K562 (cell line): ENCODE results near the gene DCPS. TPM values are rescaled to one million over a fixed set of nuclear protein-coding genes. Genes with fewer than 3 reads are reported as not detected.

ENCODE experiments used
- ATAC-seq: fragments of 200-7000 bp; cut with Tn5 transposase; 3 replicates; pipeline ENCODE4 v1.9.1; 2020; ENCODE audit warnings: moderate library complexity
- BruUV-seq: library from RNA; stranded (reverse); fragments of 400-500 nt; replicated peaks from 2 replicates; lab custom pipeline; 2021; lab: Mats Ljungman, UMichigan
- CTCF ChIA-PET: fragments of 300-600 bp; formaldehyde crosslinking; extraction: SDS; loops from one replicate; lab custom pipeline; 2021; ENCODE audit warnings: low intra/inter-chr PET ratio; lab: Yijun Ruan, JAX
- POLR2A ChIA-PET: fragments of 300-600, 350-650 bp; sonication (Branson Sonifier 250); formaldehyde crosslinking; extraction: SDS; loops from one replicate; lab custom pipeline; 2021; ENCODE audit warnings: antibody characterized with exemption, inconsistent platforms; lab: Yijun Ruan, JAX
- DNase-seq, 4 experiments: peaks; one replicate each; pipeline versions ENCODE4 v3.0.0 to v3.0.0-alpha.2; 2011 to 2018; ENCODE audit warnings: low spot score in 3 of 4, mixed read lengths in 3 of 4; ENCODE audit errors: extremely low read depth in 1 of 4
- FAIRE-seq: peaks from 2 replicates; lab custom pipeline; 2011; peaks lifted over from hg19 to GRCh38; lab: Jason Lieb, UNC
- H2AFZ ChIP-seq: 2 replicates; pipeline ENCODE4 v1.6.0; 2011; ENCODE audit warnings: low read depth, low read length, control low read depth, inconsistent platforms
- H3K27ac ChIP-seq: fragments of 200-600 bp; 3 replicates; pipeline ENCODE4 v1.8.0; 2011; ENCODE audit warnings: low read depth, mild to moderate bottlenecking, control low read depth, inconsistent platforms, low read length, moderate library complexity, mixed read lengths; ENCODE audit errors: extremely low read depth
- H3K27me3 ChIP-seq, 2 experiments: fragments of 300-600 bp in 1 of 2; 2 replicates in 1 of 2; 3 replicates in 1 of 2; pipeline versions ENCODE4 v1.6.0 to v1.8.0; 2011; ENCODE audit warnings: inconsistent platforms in 2 of 2, low read length in 2 of 2, mild to moderate bottlenecking in 1 of 2, mixed read lengths in 1 of 2, moderate library complexity in 1 of 2; ENCODE audit not compliant: control insufficient read depth in 2 of 2, insufficient read depth in 2 of 2
- H3K36me3 ChIP-seq: fragments of 300-600 bp; 3 replicates; pipeline ENCODE4 v1.8.0; 2011; ENCODE audit warnings: mild to moderate bottlenecking, low read length, inconsistent platforms; ENCODE audit not compliant: control insufficient read depth, insufficient read depth
- H3K4me1 ChIP-seq, 2 experiments: fragments of 200-600 bp in 1 of 2; replicated peaks in 1 of 2; 2 replicates in 1 of 2; 3 replicates in 1 of 2; pipeline versions ENCODE4 v1.5.1 to v1.8.0; 2011; ENCODE audit warnings: inconsistent platforms in 2 of 2, low read length in 2 of 2, mild to moderate bottlenecking in 1 of 2, mixed read lengths in 1 of 2, moderate library complexity in 1 of 2; ENCODE audit not compliant: control insufficient read depth in 2 of 2, insufficient read depth in 2 of 2
- H3K4me2 ChIP-seq: 2 replicates; pipeline ENCODE4 v1.6.1; 2011; ENCODE audit warnings: low read length, control low read depth, inconsistent platforms, mixed read lengths; ENCODE audit not compliant: insufficient read depth
- H3K4me3 ChIP-seq: fragments of 200-600 bp; sonication (generic), shearing (Covaris generic); 2 replicates; pipeline ENCODE4 v1.5.1; 2016; ENCODE audit warnings: control low read depth, inconsistent platforms
- H3K79me2 ChIP-seq: fragments of 200-600 bp; 3 replicates; pipeline ENCODE4 v1.8.0; 2011; ENCODE audit warnings: low read length, inconsistent platforms; ENCODE audit not compliant: control insufficient read depth, insufficient read depth
- H3K9ac ChIP-seq, 2 experiments: 2 replicates each; pipeline versions ENCODE4 v1.6.0 to v1.6.1; 2011; ENCODE audit warnings: low read depth in 2 of 2, low read length in 2 of 2, control low read depth in 1 of 2, inconsistent platforms in 1 of 2, mild to moderate bottlenecking in 1 of 2, mixed read lengths in 1 of 2; ENCODE audit not compliant: insufficient read depth in 1 of 2
- H3K9me1 ChIP-seq: one replicate; pipeline ENCODE4 v1.6.0; 2011; ENCODE audit warnings: inconsistent platforms, mild to moderate bottlenecking, low read length, moderate library complexity; ENCODE audit not compliant: control insufficient read depth, insufficient read depth
- H3K9me3 ChIP-seq: replicated peaks from 2 replicates; pipeline ENCODE4 v1.5.1; 2011; ENCODE audit warnings: low read depth, low read length, inconsistent platforms; ENCODE audit not compliant: control insufficient read depth, insufficient read depth
- H4K20me1 ChIP-seq: replicated peaks from 2 replicates; pipeline ENCODE4 v1.6.1; 2011; ENCODE audit warnings: low read length, inconsistent platforms, mixed read lengths; ENCODE audit not compliant: control insufficient read depth, insufficient read depth
- ARHGAP35 ChIP-seq: fragments of 450-650 bp; IDR thresholded peaks from 2 replicates; pipeline ENCODE4 v1.6.1; 2018; ENCODE audit not compliant: partially characterized antibody
- CC2D1A ChIP-seq: fragments of 450-650 bp; IDR thresholded peaks from 2 replicates; pipeline ENCODE4 v1.6.1; 2017; ENCODE audit warnings: mild to moderate bottlenecking
- CHD4 ChIP-seq: fragments of 200-600 bp; sonication (generic); IDR thresholded peaks from 3 replicates; pipeline ENCODE4 v1.6.1; 2012; ENCODE audit warnings: low read depth, mild to moderate bottlenecking, mixed read lengths, low read length, inconsistent platforms; ENCODE audit not compliant: insufficient read depth, insufficient replicate concordance, poor library complexity, severe bottlenecking
- ESRRA ChIP-seq: fragments of 450-650 bp; IDR thresholded peaks from 2 replicates; pipeline ENCODE4 v1.6.1; 2014; ENCODE audit warnings: low read depth, mild to moderate bottlenecking, moderate library complexity, borderline replicate concordance
- GATAD2A ChIP-seq: fragments of 450-650 bp; IDR thresholded peaks from 2 replicates; pipeline ENCODE4 v1.6.1; 2017
- NCOA1 ChIP-seq: fragments of 450-650 bp; IDR thresholded peaks from 2 replicates; pipeline ENCODE4 v1.6.1; 2016; ENCODE audit warnings: low read depth
- NCOA6 ChIP-seq: fragments of 450-650 bp; IDR thresholded peaks from 2 replicates; pipeline ENCODE4 v1.6.1; 2017; ENCODE audit warnings: mild to moderate bottlenecking
- PHF8 ChIP-seq: fragments of 200-600 bp; sonication (generic); IDR thresholded peaks from 2 replicates; pipeline ENCODE4 v1.6.1; 2012; ENCODE audit warnings: mixed run types, mild to moderate bottlenecking, inconsistent platforms, low read length, moderate library complexity, borderline replicate concordance
- RNF2 ChIP-seq: sonication (generic); IDR thresholded peaks from 2 replicates; pipeline ENCODE4 v1.6.1; 2016
- SMARCB1 ChIP-seq: IDR thresholded peaks from 2 replicates; pipeline ENCODE4 v1.6.1; 2011; ENCODE audit warnings: improper control_type of control experiment, low read depth; ENCODE audit not compliant: insufficient read length
- SREBF1 ChIP-seq: fragments of 150-350 bp; IDR thresholded peaks from 2 replicates; pipeline ENCODE4 v1.6.1; 2014; ENCODE audit warnings: antibody characterized with exemption, low read depth, low read length, borderline replicate concordance
- TCF7 ChIP-seq: sonication (generic); IDR thresholded peaks from 2 replicates; pipeline ENCODE4 v1.6.1; 2016; ENCODE audit warnings: antibody characterized with exemption, borderline replicate concordance
- WGBS: fragments of 100-300 bp; shearing (Covaris generic); methylation state at CpG from one replicate; pipeline ENCODE4 v1.1.6; 2016; ENCODE audit warnings: low coverage, mixed read lengths; ENCODE audit not compliant: insufficient coverage; ENCODE audit errors: missing lambda C conversion rate; 5-methylcytosine and 5-hydroxymethylcytosine counted together
- in situ Hi-C: fragments of 300-500 bp; cut with MboI; formaldehyde crosslinking; loops from 4 replicates; pipeline ENCODE4 v1.15.0; 2018; ENCODE audit warnings: inconsistent platforms, mixed read lengths
- intact Hi-C: fragments of 100-400 bp; cut with micrococcal nuclease; formaldehyde crosslinking; loops from 2 replicates; pipeline ENCODE4 v1.14.2; 2022
- polyA plus RNA-seq, 8 experiments: library from polyadenylated mRNA; depleted of rRNA in 4 of 8; stranded (reverse) in 5 of 8; unstranded in 3 of 8; fragments of >200 nt; fragmentation: Nextera tagmentation in 2 of 8; fragmentation: Illumina TruSeq in 1 of 8; extraction: Ambion mirVana in 2 of 8; extraction: Trizol in 1 of 8; gene quantifications; 2 replicates each; pipeline versions ENCODE4 v1.2.1 to v1.2.3, GENCODE V29; 2011 to 2014; ENCODE audit warnings: inconsistent platforms in 1 of 8, missing spikeins in 1 of 8
- total RNA-seq, 7 experiments: library from RNA; depleted of rRNA in 6 of 7; stranded (reverse); fragments of >200 nt in 6 of 7; fragmentation: Illumina TruSeq in 2 of 7; extraction: Trizol in 2 of 7; gene quantifications; 2 replicates each; pipeline versions ENCODE4 v1.2.1 to v1.2.3, GENCODE V29; 2011 to 2021; ENCODE audit warnings: low replicate concordance in 1 of 7
- TF ChIP-seq, protein P1 (sequence below): fragments of 450-650 bp; formaldehyde crosslinking; IDR thresholded peaks from 2 replicates; pipeline ENCODE4 v1.4.0; 2020; ENCODE audit warnings: mild to moderate bottlenecking, moderate library complexity
- TF ChIP-seq, protein P2 (sequence below): fragments of 450-650 bp; IDR thresholded peaks from 2 replicates; pipeline ENCODE4 v1.6.1; 2016; ENCODE audit warnings: borderline replicate concordance
- TF ChIP-seq, protein P3 (sequence below): fragments of 250-450 bp; sonication (Bioruptor Pico); IDR thresholded peaks from 2 replicates; pipeline ENCODE4 v1.5.0; 2020; ENCODE audit warnings: mild to moderate bottlenecking

DCPS gene
- total and polyA plus RNA-seq, 9 of the 15 experiments (the other 6 are each of a cell fraction or from before 2014, with no cell fraction given) = 8.7 to 38.1 (median 17.9) TPM

DNA sequence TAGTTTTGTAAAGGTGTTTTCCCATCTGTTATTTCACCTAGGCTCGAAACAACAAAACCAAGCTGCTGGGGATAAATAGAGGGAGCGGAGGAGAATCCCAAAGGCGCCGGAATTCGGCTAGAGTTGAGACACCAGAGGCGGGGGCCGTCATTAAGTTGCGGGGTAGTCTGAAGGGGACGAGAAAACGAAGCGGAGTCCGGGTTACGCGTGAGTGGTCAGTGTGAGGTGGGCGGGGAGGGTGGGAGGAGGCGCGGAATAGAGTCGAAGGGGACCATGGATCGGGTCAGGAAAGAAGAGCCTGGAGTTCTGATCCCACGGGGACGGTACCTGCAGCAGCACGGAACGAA, 35.5 kb upstream of the DCPS start (continued):
- TF ChIP-seq CHD4 (no peak), NCOA1 (no peak; the same call in 1 of the 2 replicates)

DNA sequence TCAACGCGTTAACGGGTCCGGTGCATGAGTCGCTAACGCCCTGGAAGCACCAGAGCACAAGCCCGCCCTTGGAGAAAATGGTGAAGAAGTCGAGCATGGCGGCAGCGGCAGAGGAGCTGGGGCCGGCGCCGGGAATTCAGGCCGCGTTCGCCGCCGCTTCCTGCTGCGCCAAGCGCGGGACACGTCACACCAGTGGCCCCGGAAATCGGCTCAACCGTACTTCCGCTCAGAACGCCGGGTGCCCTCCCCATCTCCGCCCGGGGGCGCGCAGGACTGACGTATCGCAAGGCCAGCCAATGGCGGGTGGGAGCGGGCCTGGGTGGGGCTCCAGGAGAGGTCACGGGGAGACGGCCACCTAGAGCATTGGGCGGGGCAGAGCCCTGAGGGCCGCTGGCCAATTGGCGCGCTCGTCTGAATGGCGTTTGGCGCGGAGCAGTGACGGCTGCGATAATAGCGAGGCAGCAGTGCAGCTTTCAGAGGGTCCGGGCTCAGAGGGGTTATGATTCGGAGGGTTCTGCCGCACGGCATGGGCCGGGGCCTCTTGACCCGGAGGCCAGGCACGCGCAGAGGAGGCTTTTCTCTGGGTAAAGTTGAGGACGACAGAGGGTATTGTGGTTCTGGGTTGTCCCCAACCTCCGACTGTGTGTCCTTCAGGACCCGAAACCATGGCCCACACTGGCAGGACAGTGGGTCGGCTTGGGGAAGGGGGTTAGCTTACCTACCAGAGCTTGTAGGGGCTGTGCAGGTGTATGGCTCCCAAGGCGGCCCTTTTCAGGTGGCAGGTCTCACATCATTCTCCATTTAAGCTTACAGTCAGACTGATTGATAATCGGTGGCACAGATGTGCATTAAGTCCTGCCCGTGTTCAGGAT, 34.9 kb upstream of the DCPS start, which contains the start of the genes FOXRED1 and SRPRA:
FOXRED1 (plus strand) TSS at position 447 of the 872 bp plus-strand sequence; CDS start at position 500, 53 bp downstream.
SRPRA (minus strand) TSS at position 188 of the 872 bp plus-strand sequence; CDS start at position 97, 91 bp downstream.
- H3K27ac ChIP-seq = peak within 1 kb of the TSS; percentile 96
- H3K27me3 ChIP-seq = no peaks in the 10 kb centered on the region; a peak in 1 of 5 replicates
- ATAC-seq = peak; percentile 98
- peak; percentile 99 to 100 (median 100) for DNase-seq
- H3K79me2 ChIP-seq = peaks cover 51% of the 10 kb centered on the region
- under 1% methylated on average over 45 of the region's 64 CpGs for WGBS
- intact Hi-C loops = loop anchor here (2.0 kb wide), 1 partner anchor 58 kb away; the partner anchor contains the start of genes FAM118B and RPUSD4
- H3K9me3 ChIP-seq = no peaks in the 10 kb centered on the region
- peak; percentile 96 for FAIRE-seq
- TSS peak; percentile 85 for BruUV-seq
- in situ Hi-C loops = no loop called here
- POLR2A ChIA-PET = interaction anchor here (0.6 to 2.5 kb wide), 10 partner anchors 9 to 258 kb away, joined by 3 to 14 read pairs (median 4); partner anchors contain the start of gene TIRAP
- H3K4me1 ChIP-seq = peaks cover 4 to 11% of the 10 kb centered on the region in 2 experiments; a peak in 3 of 5 replicates
- H3K4me2 ChIP-seq = peak within 1 kb of the TSS; percentile 97
- CTCF ChIA-PET = no interaction called here
- peak within 1 kb of the TSS; percentile 93 for H2AFZ ChIP-seq
- H3K9me1 ChIP-seq = no peaks in the 10 kb centered on the region
- peak within 1 kb of the TSS; percentile 93 for H3K4me3 ChIP-seq
- peaks cover 77% of the 10 kb centered on the region for H3K36me3 ChIP-seq
- 0 out of 2 replicates have a peak, but pooled peaks cover under 1% of the 10 kb centered on the region for H4K20me1 ChIP-seq
- H3K9ac ChIP-seq = peak within 1 kb of the TSS; percentile 99
- TF ChIP-seq TCF7 (0 out of 2 replicates have a peak, but pooled peaks have one; percentile 58), GATAD2A (no peak), SMARCB1 (no peak), SREBF1 (0 out of 2 replicates have a peak, but pooled peaks have one; percentile 47), NCOA6 (no peak), PHF8 (peak; percentile 97), ARHGAP35 (no peak), RNF2 (peak; percentile 37; the same call in 1 of the 2 replicates), ESRRA (peak; percentile 78; the same call in 1 of the 2 replicates), CC2D1A (0 out of 2 replicates have a peak, but pooled peaks have one; percentile 15)
- TF ChIP-seq, protein P1, sequence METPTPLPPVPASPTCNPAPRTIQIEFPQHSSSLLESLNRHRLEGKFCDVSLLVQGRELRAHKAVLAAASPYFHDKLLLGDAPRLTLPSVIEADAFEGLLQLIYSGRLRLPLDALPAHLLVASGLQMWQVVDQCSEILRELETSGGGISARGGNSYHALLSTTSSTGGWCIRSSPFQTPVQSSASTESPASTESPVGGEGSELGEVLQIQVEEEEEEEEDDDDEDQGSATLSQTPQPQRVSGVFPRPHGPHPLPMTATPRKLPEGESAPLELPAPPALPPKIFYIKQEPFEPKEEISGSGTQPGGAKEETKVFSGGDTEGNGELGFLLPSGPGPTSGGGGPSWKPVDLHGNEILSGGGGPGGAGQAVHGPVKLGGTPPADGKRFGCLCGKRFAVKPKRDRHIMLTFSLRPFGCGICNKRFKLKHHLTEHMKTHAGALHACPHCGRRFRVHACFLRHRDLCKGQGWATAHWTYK (CRISPR knock-in tag) = peak; percentile 42; the same call in 1 of the 2 replicates
- TF ChIP-seq, protein P2, sequence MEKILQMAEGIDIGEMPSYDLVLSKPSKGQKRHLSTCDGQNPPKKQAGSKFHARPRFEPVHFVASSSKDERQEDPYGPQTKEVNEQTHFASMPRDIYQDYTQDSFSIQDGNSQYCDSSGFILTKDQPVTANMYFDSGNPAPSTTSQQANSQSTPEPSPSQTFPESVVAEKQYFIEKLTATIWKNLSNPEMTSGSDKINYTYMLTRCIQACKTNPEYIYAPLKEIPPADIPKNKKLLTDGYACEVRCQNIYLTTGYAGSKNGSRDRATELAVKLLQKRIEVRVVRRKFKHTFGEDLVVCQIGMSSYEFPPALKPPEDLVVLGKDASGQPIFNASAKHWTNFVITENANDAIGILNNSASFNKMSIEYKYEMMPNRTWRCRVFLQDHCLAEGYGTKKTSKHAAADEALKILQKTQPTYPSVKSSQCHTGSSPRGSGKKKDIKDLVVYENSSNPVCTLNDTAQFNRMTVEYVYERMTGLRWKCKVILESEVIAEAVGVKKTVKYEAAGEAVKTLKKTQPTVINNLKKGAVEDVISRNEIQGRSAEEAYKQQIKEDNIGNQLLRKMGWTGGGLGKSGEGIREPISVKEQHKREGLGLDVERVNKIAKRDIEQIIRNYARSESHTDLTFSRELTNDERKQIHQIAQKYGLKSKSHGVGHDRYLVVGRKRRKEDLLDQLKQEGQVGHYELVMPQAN = peak; percentile 70
- TF ChIP-seq, protein P3, sequence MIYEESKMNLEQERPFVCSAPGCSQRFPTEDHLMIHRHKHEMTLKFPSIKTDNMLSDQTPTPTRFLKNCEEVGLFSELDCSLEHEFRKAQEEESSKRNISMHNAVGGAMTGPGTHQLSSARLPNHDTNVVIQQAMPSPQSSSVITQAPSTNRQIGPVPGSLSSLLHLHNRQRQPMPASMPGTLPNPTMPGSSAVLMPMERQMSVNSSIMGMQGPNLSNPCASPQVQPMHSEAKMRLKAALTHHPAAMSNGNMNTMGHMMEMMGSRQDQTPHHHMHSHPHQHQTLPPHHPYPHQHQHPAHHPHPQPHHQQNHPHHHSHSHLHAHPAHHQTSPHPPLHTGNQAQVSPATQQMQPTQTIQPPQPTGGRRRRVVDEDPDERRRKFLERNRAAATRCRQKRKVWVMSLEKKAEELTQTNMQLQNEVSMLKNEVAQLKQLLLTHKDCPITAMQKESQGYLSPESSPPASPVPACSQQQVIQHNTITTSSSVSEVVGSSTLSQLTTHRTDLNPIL = no peak
